DND-41 (cell line): ENCODE results near the gene TTC39A.

Source experiments
- ATAC-seq: fragments of 200-7000 bp; cut with Tn5 transposase; 3 replicates; pipeline ENCODE4 v1.9.1; 2021; ENCODE audit warnings: low read depth; ENCODE audit not compliant: insufficient read depth
- DNase-seq: peaks from one replicate; pipeline ENCODE4 v3.0.0-alpha.2; 2020
- H2AFZ ChIP-seq: 2 replicates; pipeline ENCODE4 v1.6.0; 2012; ENCODE audit warnings: low read depth, low read length
- H3K27ac ChIP-seq: 2 replicates; pipeline ENCODE4 v1.5.1; 2012; ENCODE audit warnings: low read length, inconsistent platforms
- H3K27me3 ChIP-seq: fragments of 200-600 bp; sonication (generic); 2 replicates; pipeline ENCODE4 v1.6.0; 2012; ENCODE audit warnings: low read length, mild to moderate bottlenecking, inconsistent platforms; ENCODE audit not compliant: insufficient read depth, poor library complexity
- H3K36me3 ChIP-seq: 2 replicates; pipeline ENCODE4 v1.5.1; 2012; ENCODE audit warnings: low read length, inconsistent platforms; ENCODE audit not compliant: insufficient read depth
- H3K4me1 ChIP-seq: 2 replicates; pipeline ENCODE4 v1.5.1; 2012; ENCODE audit warnings: mild to moderate bottlenecking, low read length; ENCODE audit not compliant: insufficient read depth
- H3K4me2 ChIP-seq: 2 replicates; pipeline ENCODE4 v1.6.0; 2012; ENCODE audit warnings: mild to moderate bottlenecking, moderate library complexity, low read length, inconsistent platforms; ENCODE audit not compliant: insufficient read depth
- H3K4me3 ChIP-seq, 2 experiments: fragments of 200-600 bp in 1 of 2; shearing (Covaris generic) in 1 of 2; 2 replicates each; pipeline ENCODE4 v1.5.1; 2012 to 2016; ENCODE audit warnings: inconsistent platforms in 2 of 2, low read length in 2 of 2, mild to moderate bottlenecking in 2 of 2, low read depth in 1 of 2, moderate library complexity in 1 of 2
- H3K79me2 ChIP-seq: 2 replicates; pipeline ENCODE4 v1.6.0; 2012; ENCODE audit warnings: low read length, inconsistent platforms; ENCODE audit not compliant: insufficient read depth
- H3K9ac ChIP-seq: 2 replicates; pipeline ENCODE4 v1.6.0; 2012; ENCODE audit warnings: low read depth, mild to moderate bottlenecking, inconsistent platforms, low read length, moderate library complexity
- H3K9me3 ChIP-seq: 2 replicates; pipeline ENCODE4 v1.5.1; 2012; ENCODE audit warnings: low read length, moderate library complexity, mild to moderate bottlenecking, inconsistent platforms; ENCODE audit not compliant: insufficient read depth, severe bottlenecking
- H4K20me1 ChIP-seq: 2 replicates; pipeline ENCODE4 v1.6.0; 2012; ENCODE audit warnings: low read length; ENCODE audit not compliant: insufficient read depth
- EZH2 ChIP-seq: IDR thresholded peaks from 3 replicates; pipeline ENCODE4 v1.6.1; 2012; ENCODE audit warnings: borderline replicate concordance, low read depth, mild to moderate bottlenecking, moderate library complexity, low read length, inconsistent platforms; ENCODE audit not compliant: severe bottlenecking
- TF ChIP-seq, protein P1 (sequence below): IDR thresholded peaks from 2 replicates; pipeline ENCODE4 v1.5.1; 2012; ENCODE audit warnings: borderline replicate concordance, low read length, moderate library complexity, mild to moderate bottlenecking; ENCODE audit not compliant: poor library complexity, severe bottlenecking; ENCODE audit errors: extremely low read depth

Gene TTC39A

DNA sequence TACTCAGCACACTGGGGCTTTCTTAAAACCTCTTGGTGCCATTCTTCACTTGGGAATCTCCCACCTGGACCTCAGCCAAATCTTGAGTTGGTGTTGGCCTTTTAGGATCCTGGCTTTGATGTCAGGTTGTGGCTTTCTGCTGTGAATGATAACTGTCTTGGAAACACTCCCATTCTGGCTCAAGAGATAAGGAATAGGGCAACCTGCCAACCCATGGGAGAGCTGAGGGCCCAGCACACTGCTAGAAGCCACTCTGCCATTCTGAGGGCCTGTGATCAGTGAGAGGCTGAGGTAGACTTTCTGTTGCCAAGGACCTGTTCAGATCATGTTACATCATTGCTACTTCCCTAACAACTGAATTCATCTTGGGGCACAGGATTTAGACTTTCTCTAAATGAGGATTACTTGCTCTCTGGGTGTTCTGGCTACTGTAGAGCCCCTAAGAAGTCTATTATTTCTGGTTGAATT lies 45.8 kb downstream of the TTC39A start:
- H3K9me3 ChIP-seq, result no peaks in the 10 kb centered on the region
- H4K20me1 ChIP-seq, result no peaks in the 10 kb centered on the region
- no peak overlapping the region for H3K4me2 ChIP-seq
- no peaks in the 10 kb centered on the region for H3K27me3 ChIP-seq
- DNase-seq, result no peak
- no peak overlapping the region for H2AFZ ChIP-seq
- H3K9ac ChIP-seq, result no peak overlapping the region
- no peak overlapping the region for H3K27ac ChIP-seq
- no peaks in the 10 kb centered on the region for H3K36me3 ChIP-seq
- H3K4me3 ChIP-seq, result no peak overlapping the region
- no peaks in the 10 kb centered on the region for H3K4me1 ChIP-seq
- TF ChIP-seq, protein P1, sequence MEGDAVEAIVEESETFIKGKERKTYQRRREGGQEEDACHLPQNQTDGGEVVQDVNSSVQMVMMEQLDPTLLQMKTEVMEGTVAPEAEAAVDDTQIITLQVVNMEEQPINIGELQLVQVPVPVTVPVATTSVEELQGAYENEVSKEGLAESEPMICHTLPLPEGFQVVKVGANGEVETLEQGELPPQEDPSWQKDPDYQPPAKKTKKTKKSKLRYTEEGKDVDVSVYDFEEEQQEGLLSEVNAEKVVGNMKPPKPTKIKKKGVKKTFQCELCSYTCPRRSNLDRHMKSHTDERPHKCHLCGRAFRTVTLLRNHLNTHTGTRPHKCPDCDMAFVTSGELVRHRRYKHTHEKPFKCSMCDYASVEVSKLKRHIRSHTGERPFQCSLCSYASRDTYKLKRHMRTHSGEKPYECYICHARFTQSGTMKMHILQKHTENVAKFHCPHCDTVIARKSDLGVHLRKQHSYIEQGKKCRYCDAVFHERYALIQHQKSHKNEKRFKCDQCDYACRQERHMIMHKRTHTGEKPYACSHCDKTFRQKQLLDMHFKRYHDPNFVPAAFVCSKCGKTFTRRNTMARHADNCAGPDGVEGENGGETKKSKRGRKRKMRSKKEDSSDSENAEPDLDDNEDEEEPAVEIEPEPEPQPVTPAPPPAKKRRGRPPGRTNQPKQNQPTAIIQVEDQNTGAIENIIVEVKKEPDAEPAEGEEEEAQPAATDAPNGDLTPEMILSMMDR, result no peak
- TF ChIP-seq EZH2, result no peak
- H3K79me2 ChIP-seq, result no peaks in the 10 kb centered on the region
- no peak for ATAC-seq

- no peak overlapping the region for H3K27ac ChIP-seq
- no peak for ATAC-seq
- H3K79me2 ChIP-seq, result no peaks in the 10 kb centered on the region
- DNase-seq, result no peak
- H3K9ac ChIP-seq, result no peak overlapping the region
- no peaks in the 10 kb centered on the region for H3K4me1 ChIP-seq
- no peak overlapping the region for H2AFZ ChIP-seq
- TF ChIP-seq EZH2, result no peak
- TF ChIP-seq, protein P1, result no peak
- no peaks in the 10 kb centered on the region for H4K20me1 ChIP-seq
- no peak overlapping the region for H3K4me2 ChIP-seq
- no peaks in the 10 kb centered on the region for H3K27me3 ChIP-seq
- H3K4me3 ChIP-seq, result no peak overlapping the region
- no peaks in the 10 kb centered on the region for H3K9me3 ChIP-seq
- H3K36me3 ChIP-seq, result no peaks in the 10 kb centered on the region
Measured at GRCh38 chr1:51283979-51284378, 46.4 kb downstream of the TTC39A start.

GRCh38 chr1:51282605-51283004 lies 47.8 kb downstream of the TTC39A start:
- H3K4me1 ChIP-seq, result no peaks in the 10 kb centered on the region
- H3K27ac ChIP-seq, result no peak overlapping the region
- H3K4me3 ChIP-seq, result no peak overlapping the region
- no peak for ATAC-seq
- no peak for DNase-seq
- no peaks in the 10 kb centered on the region for H4K20me1 ChIP-seq
- no peak overlapping the region for H2AFZ ChIP-seq
- no peaks in the 10 kb centered on the region for H3K36me3 ChIP-seq
- no peak overlapping the region for H3K4me2 ChIP-seq
- no peaks in the 10 kb centered on the region for H3K9me3 ChIP-seq
- TF ChIP-seq, protein P1, result no peak
- TF ChIP-seq EZH2, result no peak
- H3K9ac ChIP-seq, result no peak overlapping the region
- no peaks in the 10 kb centered on the region for H3K27me3 ChIP-seq
- H3K79me2 ChIP-seq, result no peaks in the 10 kb centered on the region

DNA sequence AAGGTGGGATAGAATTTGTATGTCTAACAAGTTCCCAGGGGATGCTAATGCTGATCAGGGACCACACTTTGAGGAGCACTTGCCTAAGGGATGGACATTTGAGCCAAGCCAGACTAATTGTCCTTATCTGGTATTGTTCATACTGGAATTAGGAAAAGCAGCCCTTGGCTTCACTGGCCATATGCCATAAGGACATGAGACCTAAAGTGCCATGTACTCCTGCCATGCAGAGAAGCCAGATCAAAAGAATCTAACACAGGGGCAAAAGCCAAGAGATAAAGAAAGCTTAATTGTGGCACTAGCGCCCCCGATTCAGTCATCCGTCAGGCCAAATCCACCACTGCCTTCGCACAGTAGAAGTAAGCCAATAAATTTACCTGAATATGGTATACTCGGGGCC lies 48.6 kb downstream of the TTC39A start:
- DNase-seq (no peak), ATAC-seq (no peak)
- Histone ChIP-seq H4K20me1 (no peaks in the 10 kb centered on the region), H3K79me2 (no peaks in the 10 kb centered on the region), H3K4me2 (no peak overlapping the region), H3K36me3 (no peaks in the 10 kb centered on the region), H3K4me1 (no peaks in the 10 kb centered on the region), H3K27me3 (no peaks in the 10 kb centered on the region), H3K27ac (no peak overlapping the region), H3K9me3 (no peaks in the 10 kb centered on the region), H2AFZ (no peak overlapping the region), H3K4me3 (no peak overlapping the region), H3K9ac (no peak overlapping the region)
- TF ChIP-seq EZH2, result no peak
- TF ChIP-seq, protein P1, result no peak
